PFSK-1 (cell line): Measurements from ENCODE around the gene FEN1.

Source experiments
- FOXP2 ChIP-seq: optimal IDR thresholded peaks from 2 replicates; pipeline ENCODE3; 2011; ENCODE audit warnings: borderline replicate concordance, control low read depth, inconsistent platforms; ENCODE audit not compliant: insufficient read depth; ENCODE audit errors: extremely low read length, extremely low read depth
- POLR2AphosphoS5 ChIP-seq: IDR thresholded peaks from 2 replicates; pipeline ENCODE4 v1.6.1; 2012; ENCODE audit warnings: low read depth, mild to moderate bottlenecking, control low read depth, low read length, moderate library complexity
- SIN3A ChIP-seq: IDR thresholded peaks from 2 replicates; pipeline ENCODE4 v1.6.1; 2012; ENCODE audit warnings: mild to moderate bottlenecking, low read length, moderate library complexity, borderline replicate concordance; ENCODE audit not compliant: insufficient read depth
- TAF1 ChIP-seq: IDR thresholded peaks from 2 replicates; pipeline ENCODE4 v1.6.1; 2012; ENCODE audit warnings: low read length, control low read depth, borderline replicate concordance; ENCODE audit not compliant: insufficient read depth
- TF ChIP-seq, protein P1 (sequence below), 2 experiments: IDR thresholded peaks; 2 replicates each; pipeline versions ENCODE4 v1.6.1 to v1.8.0; 2011 to 2012; ENCODE audit warnings: low read depth in 2 of 2, low read length in 2 of 2, control low read depth in 1 of 2, inconsistent platforms in 1 of 2, mild to moderate bottlenecking in 1 of 2, moderate library complexity in 1 of 2; ENCODE audit not compliant: insufficient read depth in 1 of 2

Gene FEN1

DNA sequence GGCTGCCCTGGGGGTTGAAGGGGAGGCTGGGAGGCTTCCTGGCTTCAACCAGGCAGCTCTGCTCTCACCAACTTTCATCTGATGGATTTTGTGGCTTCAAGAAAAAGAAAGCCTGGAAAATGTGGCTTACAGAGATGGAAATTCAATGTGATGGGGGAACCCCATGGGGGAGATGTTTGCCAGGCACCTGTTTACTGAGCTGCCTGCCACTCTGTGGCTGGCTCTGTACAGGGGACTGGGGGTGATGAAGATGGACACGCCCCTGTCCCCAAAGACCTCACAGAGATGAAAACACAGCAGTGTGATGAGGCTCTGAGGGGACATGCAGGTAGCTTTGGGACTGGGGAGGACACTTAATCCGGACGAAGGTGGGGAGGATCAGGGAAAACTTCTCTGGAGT, 10.4 kb upstream of the FEN1 start:
- TF ChIP-seq TAF1 (no peak), FOXP2 (no peak), POLR2AphosphoS5 (no peak), SIN3A (no peak)
- TF ChIP-seq, protein P1, sequence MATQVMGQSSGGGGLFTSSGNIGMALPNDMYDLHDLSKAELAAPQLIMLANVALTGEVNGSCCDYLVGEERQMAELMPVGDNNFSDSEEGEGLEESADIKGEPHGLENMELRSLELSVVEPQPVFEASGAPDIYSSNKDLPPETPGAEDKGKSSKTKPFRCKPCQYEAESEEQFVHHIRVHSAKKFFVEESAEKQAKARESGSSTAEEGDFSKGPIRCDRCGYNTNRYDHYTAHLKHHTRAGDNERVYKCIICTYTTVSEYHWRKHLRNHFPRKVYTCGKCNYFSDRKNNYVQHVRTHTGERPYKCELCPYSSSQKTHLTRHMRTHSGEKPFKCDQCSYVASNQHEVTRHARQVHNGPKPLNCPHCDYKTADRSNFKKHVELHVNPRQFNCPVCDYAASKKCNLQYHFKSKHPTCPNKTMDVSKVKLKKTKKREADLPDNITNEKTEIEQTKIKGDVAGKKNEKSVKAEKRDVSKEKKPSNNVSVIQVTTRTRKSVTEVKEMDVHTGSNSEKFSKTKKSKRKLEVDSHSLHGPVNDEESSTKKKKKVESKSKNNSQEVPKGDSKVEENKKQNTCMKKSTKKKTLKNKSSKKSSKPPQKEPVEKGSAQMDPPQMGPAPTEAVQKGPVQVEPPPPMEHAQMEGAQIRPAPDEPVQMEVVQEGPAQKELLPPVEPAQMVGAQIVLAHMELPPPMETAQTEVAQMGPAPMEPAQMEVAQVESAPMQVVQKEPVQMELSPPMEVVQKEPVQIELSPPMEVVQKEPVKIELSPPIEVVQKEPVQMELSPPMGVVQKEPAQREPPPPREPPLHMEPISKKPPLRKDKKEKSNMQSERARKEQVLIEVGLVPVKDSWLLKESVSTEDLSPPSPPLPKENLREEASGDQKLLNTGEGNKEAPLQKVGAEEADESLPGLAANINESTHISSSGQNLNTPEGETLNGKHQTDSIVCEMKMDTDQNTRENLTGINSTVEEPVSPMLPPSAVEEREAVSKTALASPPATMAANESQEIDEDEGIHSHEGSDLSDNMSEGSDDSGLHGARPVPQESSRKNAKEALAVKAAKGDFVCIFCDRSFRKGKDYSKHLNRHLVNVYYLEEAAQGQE (IDR thresholded peaks at IDR 0.05; ENCODE audit: insufficient read depth in 1 of 2, low read depth in 2 of 2, low read length in 2 of 2): no peak

DNA sequence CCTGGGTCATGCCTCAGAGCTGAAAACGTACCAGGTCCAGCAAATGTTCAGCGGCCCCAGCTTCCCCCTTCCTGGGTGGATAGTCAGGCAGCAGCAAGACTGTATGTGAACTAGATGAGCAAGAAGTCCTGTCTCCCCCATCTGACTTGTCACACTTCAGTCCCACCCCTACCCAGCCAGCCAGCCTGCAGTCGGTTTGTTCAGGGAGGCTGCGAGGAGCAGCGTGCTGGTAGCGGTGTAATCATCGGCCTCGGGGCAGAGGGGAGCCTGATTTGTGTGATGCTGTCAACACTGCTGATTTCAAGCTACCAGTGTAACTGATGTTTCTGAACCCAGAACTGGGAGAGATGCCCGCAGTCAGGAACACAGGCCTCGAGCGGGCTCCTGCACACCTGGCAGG, 9.9 kb upstream of the FEN1 start:
- TF ChIP-seq POLR2AphosphoS5 (no peak), SIN3A (no peak), TAF1 (no peak), FOXP2 (no peak)
- TF ChIP-seq, protein P1 (IDR thresholded peaks at IDR 0.05; ENCODE audit: insufficient read depth in 1 of 2, low read depth in 2 of 2, low read length in 2 of 2): no peak

DNA sequence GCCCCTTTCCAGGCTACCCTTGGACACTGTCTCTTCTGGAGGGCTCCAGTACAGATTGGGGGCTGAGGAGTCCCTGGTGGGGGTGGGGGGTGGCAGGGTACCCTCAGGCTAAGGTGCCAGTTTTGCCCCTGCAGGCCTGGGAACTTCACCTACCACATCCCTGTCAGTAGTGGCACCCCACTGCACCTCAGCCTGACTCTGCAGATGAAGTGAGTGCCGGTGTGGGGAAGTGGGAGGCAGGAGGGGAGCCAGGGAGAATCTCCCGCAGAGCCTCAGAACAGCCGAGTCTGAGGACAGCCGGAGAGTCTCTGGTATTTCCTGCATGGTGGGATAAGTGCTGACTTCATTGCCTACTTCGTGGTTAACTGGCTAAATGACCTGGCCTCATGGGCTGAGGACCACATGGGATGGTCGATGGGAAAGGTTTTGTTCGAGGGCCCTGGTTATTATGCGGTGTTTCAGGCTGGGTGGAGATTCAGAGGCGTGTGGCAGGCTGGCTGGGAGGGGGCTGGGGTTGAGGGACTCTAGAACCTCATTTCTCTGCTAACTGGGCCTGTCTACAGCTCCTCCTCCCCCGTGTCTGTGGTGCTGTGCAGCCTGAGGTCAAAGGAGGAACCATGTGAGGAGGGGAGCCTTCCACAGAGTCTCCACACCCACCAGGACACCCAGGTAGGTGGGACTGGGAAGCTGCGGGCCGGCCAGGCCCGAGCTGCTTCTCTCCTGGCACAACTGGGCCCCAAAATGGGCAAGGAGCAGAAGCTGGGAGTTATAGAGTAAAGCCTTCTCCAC, 8.8 kb upstream of the FEN1 start:
- TF ChIP-seq POLR2AphosphoS5 (no peak), FOXP2 (no peak), TAF1 (no peak), SIN3A (no peak)
- TF ChIP-seq, protein P1 (IDR thresholded peaks at IDR 0.05; ENCODE audit: insufficient read depth in 1 of 2, low read depth in 2 of 2, low read length in 2 of 2): no peak

DNA sequence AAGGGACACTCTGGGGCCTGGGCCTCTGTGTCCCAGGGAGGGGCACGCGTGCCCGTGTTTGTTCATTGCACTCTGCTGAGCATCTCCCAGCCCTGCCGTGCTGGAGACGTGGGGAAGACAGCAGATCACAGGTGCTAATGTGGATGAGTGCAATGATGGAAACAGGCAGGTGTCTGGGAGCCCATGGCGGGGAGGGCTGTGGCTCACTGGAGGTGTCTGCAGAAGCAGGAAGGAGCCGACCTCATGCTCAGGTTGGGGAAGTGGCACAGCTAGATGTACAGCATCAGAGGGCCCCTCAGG, 8.3 kb upstream of the FEN1 start:
- TF ChIP-seq, protein P1 (IDR thresholded peaks at IDR 0.05; ENCODE audit: insufficient read depth in 1 of 2, low read depth in 2 of 2, low read length in 2 of 2): no peak
- no peak for TF ChIP-seq POLR2AphosphoS5
- no peak for TF ChIP-seq FOXP2
- no peak for TF ChIP-seq TAF1
- TF ChIP-seq SIN3A: no peak

DNA sequence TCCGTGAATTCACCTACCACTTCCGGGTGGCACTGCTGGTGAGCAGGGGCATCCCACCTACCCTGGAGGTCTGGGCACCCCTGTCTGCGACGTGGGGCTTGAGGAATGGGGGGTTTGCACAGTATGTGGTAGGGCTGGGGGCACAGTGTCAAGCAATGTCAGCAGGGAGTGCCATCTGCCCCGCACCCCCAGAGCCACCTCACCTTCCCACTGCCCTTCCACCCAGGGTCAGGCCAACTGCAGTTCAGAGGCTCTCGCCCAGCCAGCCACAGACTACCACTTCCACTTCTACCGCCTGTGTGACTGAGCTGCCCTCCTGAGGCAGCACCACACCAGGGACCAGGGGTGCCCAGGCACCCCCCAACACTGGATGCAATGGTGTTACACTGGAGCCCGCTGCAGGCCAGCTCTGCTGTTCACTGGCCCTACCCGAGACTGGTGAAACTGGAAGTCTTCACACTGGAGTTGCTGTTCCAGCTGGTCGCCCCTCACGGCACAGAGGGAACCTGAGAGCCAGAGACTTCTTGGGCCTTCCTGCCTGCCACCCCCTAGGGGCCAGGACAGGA, 6.8 kb upstream of the FEN1 start:
- TF ChIP-seq SIN3A (no peak), POLR2AphosphoS5 (no peak), TAF1 (no peak), FOXP2 (no peak)
- TF ChIP-seq, protein P1 (IDR thresholded peaks at IDR 0.05; ENCODE audit: insufficient read depth in 1 of 2, low read depth in 2 of 2, low read length in 2 of 2): no peak
